Head of caudate nucleus (tissue), 42 donors: Measurements from ENCODE around the gene ATG2B.

Experiments
- DNase-seq, 42 donors: peaks; one replicate each; pipeline versions ENCODE4 v3.0.0 to v3.0.0-alpha.2; 2020 to 2021; ENCODE audit warnings: mixed read lengths in 7 of 42
- intact Hi-C: fragments of 100-400 bp; cut with DNase I; formaldehyde crosslinking; loops from one replicate; pipeline ENCODE4 v1.15.0; 2022

ATG2B gene, protein sequence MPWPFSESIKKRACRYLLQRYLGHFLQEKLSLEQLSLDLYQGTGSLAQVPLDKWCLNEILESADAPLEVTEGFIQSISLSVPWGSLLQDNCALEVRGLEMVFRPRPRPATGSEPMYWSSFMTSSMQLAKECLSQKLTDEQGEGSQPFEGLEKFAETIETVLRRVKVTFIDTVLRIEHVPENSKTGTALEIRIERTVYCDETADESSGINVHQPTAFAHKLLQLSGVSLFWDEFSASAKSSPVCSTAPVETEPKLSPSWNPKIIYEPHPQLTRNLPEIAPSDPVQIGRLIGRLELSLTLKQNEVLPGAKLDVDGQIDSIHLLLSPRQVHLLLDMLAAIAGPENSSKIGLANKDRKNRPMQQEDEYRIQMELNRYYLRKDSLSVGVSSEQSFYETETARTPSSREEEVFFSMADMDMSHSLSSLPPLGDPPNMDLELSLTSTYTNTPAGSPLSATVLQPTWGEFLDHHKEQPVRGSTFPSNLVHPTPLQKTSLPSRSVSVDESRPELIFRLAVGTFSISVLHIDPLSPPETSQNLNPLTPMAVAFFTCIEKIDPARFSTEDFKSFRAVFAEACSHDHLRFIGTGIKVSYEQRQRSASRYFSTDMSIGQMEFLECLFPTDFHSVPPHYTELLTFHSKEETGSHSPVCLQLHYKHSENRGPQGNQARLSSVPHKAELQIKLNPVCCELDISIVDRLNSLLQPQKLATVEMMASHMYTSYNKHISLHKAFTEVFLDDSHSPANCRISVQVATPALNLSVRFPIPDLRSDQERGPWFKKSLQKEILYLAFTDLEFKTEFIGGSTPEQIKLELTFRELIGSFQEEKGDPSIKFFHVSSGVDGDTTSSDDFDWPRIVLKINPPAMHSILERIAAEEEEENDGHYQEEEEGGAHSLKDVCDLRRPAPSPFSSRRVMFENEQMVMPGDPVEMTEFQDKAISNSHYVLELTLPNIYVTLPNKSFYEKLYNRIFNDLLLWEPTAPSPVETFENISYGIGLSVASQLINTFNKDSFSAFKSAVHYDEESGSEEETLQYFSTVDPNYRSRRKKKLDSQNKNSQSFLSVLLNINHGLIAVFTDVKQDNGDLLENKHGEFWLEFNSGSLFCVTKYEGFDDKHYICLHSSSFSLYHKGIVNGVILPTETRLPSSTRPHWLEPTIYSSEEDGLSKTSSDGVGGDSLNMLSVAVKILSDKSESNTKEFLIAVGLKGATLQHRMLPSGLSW (N-terminal part only)

DNA sequence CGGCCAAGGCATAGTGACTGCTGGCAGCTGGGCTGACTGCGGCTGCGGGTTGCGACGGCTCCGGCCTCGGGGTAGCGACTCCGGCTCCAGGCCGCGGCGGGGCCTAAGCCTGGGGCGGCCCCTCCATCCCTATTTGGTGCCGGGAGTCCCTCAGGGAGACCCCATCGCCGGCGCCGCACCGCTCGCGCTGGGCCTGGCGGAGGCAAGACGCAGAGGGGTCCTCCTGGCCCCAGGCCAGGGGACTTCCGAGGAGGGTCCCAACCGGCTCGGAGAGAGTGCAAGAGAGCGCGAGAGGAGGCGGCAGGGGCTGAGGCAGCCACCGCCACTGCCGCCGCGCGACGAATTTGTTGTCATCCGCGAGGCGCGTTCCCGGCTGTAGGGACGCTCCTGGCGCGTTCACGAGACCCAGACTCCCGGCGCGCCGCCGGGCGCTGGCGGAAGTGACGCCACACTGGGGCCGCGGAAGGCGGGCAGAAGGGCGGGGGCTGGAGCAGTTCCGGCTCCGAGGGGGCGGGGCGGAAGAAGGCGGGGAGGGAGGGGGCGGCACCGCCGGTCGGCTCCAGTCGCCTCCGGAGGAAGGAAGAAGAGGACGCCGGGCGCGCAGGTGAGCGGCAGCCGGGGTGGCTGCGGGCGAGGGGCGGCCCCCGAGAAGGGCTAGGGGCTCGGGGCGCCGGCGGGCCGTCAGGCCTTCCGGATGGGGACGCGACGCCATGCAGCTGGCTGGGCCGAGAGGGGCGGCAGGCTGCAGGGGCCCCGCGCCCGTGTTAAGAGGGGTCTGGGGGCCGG is at the start of gene ATG2B, which contains the start of gene GSKIP:
TSS of gene ATG2B (minus strand) at position 377 of the 786 bp plus-strand sequence. CDS start at position 12, 365 bp downstream.
TSS of gene GSKIP (plus strand) at position 562 of the 786 bp plus-strand sequence. CDS start 18,722 bp downstream, outside the sequence.
- intact Hi-C loops: loop anchor here (10.0 kb wide), 1 partner anchor 142 kb away; the partner anchor contains the start of gene PAPOLA

DNA sequence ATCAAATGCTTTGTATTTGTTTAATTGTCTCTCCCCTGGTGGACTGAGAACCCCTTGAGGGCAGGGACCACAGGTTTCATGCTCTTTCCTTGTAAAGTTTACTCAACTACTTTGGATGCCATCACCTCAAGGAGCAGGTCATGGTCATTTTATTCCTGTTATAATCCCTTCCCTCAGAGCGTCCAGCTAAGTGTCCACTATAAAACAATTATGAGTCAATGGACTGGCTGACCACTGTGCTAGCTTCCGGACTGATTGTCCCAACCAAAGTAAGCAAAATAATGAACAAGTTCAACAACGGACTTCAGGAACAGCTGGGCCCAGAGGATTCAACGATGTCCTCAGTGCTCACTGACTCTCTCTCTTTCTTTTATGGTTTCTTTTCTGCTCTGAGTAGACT is 47.0 kb upstream of the ATG2B start:
- no peak for DNase-seq
- intact Hi-C loops: no loop called here

More for the DNA sequence above, at the start of gene ATG2B, which contains the start of gene GSKIP:
- peak; percentile 86 to 98 (median 96) for DNase-seq

- intact Hi-C loops: no loop called here
- DNase-seq: no peak
Observed at GRCh38 chr14:96409701-96410100, 46.6 kb upstream of the ATG2B start.

- DNase-seq: no peak
Observed at GRCh38 chr14:96408608-96409007, 45.5 kb upstream of the ATG2B start.

DNA sequence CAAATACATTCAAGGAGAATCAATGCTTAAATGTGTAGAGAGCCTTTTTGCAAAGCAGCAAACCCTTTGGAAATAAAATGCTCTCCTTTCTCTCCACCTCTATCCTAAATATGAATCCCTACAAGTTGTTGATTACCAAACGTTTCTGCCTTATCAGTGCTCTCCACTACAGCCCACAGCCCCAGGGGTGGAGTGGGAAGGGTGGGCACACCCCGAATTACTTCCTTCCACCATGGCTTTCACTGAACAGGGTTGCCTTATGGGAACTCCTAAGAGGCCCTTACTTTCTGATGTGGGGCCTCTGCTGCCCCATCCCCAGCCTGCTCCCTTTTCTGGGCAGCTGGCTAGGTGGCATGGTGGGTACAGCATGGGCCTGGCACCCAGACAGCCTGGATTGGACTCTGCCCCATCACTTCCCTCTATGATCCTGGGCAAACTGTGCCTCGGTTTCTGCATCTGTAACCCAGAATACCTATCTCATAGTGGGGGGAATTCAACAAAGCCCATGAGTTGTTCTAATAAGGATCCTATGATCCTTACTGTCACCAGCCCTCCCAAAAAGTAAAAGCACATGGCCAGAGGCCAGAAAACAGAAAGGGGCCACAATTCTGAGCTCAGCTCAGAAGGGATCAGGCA is 44.9 kb upstream of the ATG2B start:
- DNase-seq: no peak
- intact Hi-C loops: no loop called here

More at GRCh38 chr14:96408608-96409007, 45.5 kb upstream of the ATG2B start:
- intact Hi-C loops: no loop called here

- DNase-seq: no peak
- intact Hi-C loops: no loop called here
Observed at GRCh38 chr14:96405677-96406076, 42.5 kb upstream of the ATG2B start.

DNA sequence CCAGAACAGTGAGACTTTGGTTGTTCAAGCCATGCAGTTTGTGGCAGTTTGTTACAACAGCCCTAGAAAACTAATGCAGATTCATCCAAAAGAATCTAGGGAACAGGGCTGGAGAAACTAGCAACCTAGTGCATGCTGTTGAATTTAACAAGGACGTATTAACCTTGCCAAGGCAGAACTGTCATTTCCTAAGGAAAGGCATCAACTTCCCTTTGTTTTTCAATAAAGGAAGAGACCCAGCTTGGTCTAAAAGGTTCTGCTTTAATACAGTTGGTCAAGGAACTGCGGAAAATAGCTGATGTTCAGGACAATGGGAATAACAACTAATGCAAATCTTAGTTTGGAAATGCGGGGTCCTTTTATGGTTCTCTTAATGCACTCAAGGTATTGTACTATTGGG is 40.3 kb upstream of the ATG2B start:
- no peak for DNase-seq
- intact Hi-C loops: loop anchor here (5.0 kb wide), 1 partner anchor 46 kb away; no protein-coding TSS in a partner anchor

DNA sequence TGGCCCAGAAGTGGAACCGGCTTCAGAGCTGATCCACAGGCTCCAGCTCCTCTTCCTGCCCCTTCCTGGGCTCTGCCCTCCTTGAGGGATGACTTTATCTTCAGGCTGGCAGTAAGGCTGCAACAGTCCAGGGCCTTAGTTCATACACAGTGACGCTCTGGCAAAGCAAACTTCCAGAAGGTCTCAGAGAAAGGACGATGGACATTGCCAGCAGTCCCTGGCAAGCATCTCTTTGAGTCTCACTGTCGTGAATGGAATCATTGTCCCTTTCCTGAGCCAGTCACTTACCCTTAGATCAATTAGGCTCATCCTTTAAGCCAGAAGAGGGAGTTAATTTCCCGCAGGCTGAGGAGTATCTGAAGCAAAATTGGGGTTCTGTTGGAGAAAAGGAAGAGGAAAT is 37.4 kb upstream of the ATG2B start:
- intact Hi-C loops: loop anchor here (5.0 kb wide), 1 partner anchor 43 kb away; no protein-coding TSS in a partner anchor
- peak in 38 of 42 donors; percentile 31 to 86 (median 67) for DNase-seq

DNA sequence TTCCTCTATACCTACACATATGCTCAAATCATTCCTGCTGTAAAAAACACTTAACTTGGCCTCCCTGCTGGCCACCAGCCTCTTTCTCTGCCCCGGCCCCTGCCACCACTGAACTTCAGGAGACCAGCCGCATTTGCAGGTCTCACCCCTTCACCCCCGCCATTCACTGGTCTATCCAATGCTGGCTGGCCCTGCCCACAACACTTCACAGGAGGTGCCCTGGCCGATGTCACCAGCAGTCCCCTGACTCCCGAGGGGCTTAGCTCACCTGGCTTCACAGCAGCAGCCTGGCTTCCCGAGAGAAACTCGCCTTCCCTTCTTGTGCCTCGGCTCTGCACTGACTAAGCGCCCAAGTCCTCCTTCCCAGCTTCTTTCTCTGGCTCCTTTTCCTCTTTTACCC is 36.3 kb upstream of the ATG2B start:
- intact Hi-C loops: no loop called here
- DNase-seq: no peak

- DNase-seq: no peak
- intact Hi-C loops: no loop called here
Observed at GRCh38 chr14:96398921-96399320, 35.8 kb upstream of the ATG2B start.

- intact Hi-C loops: no loop called here
- DNase-seq: no peak
Observed at GRCh38 chr14:96398432-96398831, 35.3 kb upstream of the ATG2B start.

GRCh38 chr14:96394047-96394815 is 31.1 kb upstream of the ATG2B start:
- intact Hi-C loops: no loop called here
- DNase-seq: no peak

- intact Hi-C loops: no loop called here
- DNase-seq: no peak
Observed at GRCh38 chr14:96393071-96393691, 30.0 kb upstream of the ATG2B start.

- intact Hi-C loops: loop anchor here (2.0 kb wide), 1 partner anchor 27 kb away; no protein-coding TSS in a partner anchor
- peak; percentile 91 to 100 (median 99) for DNase-seq
Observed at GRCh38 chr14:96391293-96392118, 28.4 kb upstream of the ATG2B start.

DNA sequence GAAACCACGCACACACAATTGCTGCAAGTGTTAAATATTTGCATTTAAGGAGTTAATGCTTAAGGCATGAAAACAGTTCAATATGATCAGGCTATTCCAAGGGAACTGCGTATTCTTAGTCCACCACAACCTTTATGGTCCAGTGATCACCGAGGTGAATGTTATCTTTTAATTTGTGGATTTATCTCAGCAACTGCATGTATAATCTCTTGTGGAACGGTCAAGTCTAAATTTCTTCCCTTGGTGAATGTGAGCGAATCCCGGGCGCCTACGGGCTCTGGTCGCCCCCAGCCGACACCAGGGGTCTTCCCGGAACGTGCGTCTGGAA is 27.8 kb upstream of the ATG2B start:
- no peak for DNase-seq
- intact Hi-C loops: loop anchor here (2.0 kb wide), 1 partner anchor 26 kb away; no protein-coding TSS in a partner anchor

DNA sequence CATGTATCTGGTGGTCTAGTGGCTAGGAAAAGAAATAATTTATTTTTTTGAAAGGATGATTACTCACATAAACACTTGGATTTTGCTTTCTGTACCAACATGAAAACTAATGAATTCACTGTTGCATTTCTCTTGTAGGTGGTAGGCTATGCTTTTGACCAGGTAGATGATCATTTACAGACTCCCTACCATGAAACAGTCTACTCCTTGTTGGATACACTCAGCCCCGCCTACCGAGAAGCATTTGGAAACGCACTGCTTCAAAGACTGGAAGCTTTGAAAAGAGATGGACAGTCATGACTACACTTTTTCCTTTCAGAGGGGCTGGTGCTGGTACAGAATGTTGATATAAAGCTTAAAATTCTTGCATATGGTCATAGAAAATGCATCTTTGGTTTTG is 22.2 kb upstream of the ATG2B start:
- no peak for DNase-seq
- intact Hi-C loops: no loop called here
